HepG2 (cell line): Measurements from ENCODE around the gene LCTL. TPM values are rescaled to one million over a fixed set of nuclear protein-coding genes. Genes with fewer than 3 reads are reported as not detected.

Source experiments
- HNRNPLL ChIP-seq: fragments of 200-400 bp; formaldehyde crosslinking; IDR thresholded peaks from 2 replicates; pipeline ENCODE4 v1.6.1; 2017; ENCODE audit warnings: mild to moderate bottlenecking, low read depth, low read length; ENCODE audit not compliant: poor library complexity, severe bottlenecking
- MED8 ChIP-seq: sonication (generic); formaldehyde crosslinking; IDR thresholded peaks from 2 replicates; pipeline ENCODE4 v1.8.1; 2023; ENCODE audit warnings: mild to moderate bottlenecking, missing genetic modification reagents; ENCODE audit not compliant: insufficient replicate concordance
- ZMYM2 ChIP-seq: sonication (generic); formaldehyde crosslinking; IDR thresholded peaks from 2 replicates; pipeline ENCODE4 v1.8.0; 2022; ENCODE audit warnings: mild to moderate bottlenecking, missing genetic modification reagents
- polyA plus RNA-seq, 8 experiments: library from polyadenylated mRNA; depleted of rRNA in 3 of 8; stranded (reverse) in 7 of 8; unstranded in 1 of 8; fragments of >200 nt; fragmentation: Illumina TruSeq in 4 of 8; extraction: Trizol in 4 of 8; gene quantifications; 2 replicates each; pipeline versions ENCODE4 v1.2.1 to v1.2.3, GENCODE V29; 2011 to 2016; ENCODE audit warnings: low read depth in 4 of 8, missing spikeins in 1 of 8, mixed read lengths in 1 of 8; ENCODE audit not compliant: insufficient read depth in 1 of 8
- total RNA-seq, 5 experiments: library from RNA; depleted of rRNA; stranded (reverse); fragments of >200 nt; fragmentation: Illumina TruSeq; extraction: Trizol; gene quantifications; 2 replicates each; pipeline ENCODE4 v1.2.3, GENCODE V29; 2016; ENCODE audit warnings: low read depth in 1 of 5
- TF ChIP-seq, protein P1 (sequence below): sonication (generic); formaldehyde crosslinking; IDR thresholded peaks from 2 replicates; pipeline ENCODE4 v1.5.1; 2020; ENCODE audit warnings: mild to moderate bottlenecking, missing genetic modification reagents, moderate library complexity
- TF ChIP-seq, protein P2 (sequence below): sonication (generic); formaldehyde crosslinking; IDR thresholded peaks from 2 replicates; pipeline ENCODE4 v1.9.0; 2022; ENCODE audit warnings: missing genetic modification reagents, mild to moderate bottlenecking, borderline replicate concordance

LCTL gene
- total and polyA plus RNA-seq, 2 of the 13 experiments (the other 11 are each of a cell fraction or from before 2014, with no cell fraction given): 0.96 to 1.4 TPM

DNA sequence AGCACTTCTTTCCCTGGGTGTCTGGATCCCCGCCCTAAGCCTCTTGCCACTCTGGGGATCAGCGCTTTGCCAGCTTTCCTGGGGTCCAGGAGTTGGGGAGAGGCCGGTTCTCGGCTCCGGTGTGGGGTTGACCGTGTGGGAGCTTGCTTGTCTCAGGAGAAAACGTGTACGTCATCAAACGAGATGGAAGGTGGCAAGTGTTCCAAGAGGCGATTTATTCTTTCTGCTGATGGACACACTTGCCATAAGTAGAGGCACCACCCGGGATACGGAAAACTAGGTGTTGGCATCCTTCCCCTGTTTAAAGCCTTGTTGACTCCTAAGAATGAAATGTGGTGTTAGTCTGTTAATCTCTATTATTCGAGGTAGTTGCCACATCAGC, 60.4 kb downstream of the LCTL start (continued):
- TF ChIP-seq, protein P1, sequence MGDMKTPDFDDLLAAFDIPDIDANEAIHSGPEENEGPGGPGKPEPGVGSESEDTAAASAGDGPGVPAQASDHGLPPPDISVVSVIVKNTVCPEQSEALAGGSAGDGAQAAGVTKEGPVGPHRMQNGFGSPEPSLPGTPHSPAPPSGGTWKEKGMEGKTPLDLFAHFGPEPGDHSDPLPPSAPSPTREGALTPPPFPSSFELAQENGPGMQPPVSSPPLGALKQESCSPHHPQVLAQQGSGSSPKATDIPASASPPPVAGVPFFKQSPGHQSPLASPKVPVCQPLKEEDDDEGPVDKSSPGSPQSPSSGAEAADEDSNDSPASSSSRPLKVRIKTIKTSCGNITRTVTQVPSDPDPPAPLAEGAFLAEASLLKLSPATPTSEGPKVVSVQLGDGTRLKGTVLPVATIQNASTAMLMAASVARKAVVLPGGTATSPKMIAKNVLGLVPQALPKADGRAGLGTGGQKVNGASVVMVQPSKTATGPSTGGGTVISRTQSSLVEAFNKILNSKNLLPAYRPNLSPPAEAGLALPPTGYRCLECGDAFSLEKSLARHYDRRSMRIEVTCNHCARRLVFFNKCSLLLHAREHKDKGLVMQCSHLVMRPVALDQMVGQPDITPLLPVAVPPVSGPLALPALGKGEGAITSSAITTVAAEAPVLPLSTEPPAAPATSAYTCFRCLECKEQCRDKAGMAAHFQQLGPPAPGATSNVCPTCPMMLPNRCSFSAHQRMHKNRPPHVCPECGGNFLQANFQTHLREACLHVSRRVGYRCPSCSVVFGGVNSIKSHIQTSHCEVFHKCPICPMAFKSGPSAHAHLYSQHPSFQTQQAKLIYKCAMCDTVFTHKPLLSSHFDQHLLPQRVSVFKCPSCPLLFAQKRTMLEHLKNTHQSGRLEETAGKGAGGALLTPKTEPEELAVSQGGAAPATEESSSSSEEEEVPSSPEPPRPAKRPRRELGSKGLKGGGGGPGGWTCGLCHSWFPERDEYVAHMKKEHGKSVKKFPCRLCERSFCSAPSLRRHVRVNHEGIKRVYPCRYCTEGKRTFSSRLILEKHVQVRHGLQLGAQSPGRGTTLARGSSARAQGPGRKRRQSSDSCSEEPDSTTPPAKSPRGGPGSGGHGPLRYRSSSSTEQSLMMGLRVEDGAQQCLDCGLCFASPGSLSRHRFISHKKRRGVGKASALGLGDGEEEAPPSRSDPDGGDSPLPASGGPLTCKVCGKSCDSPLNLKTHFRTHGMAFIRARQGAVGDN (CRISPR knock-in tag): peak; percentile 14; the same call in 1 of the 2 replicates
- no peak for TF ChIP-seq ZMYM2 (CRISPR knock-in tag)
- TF ChIP-seq MED8: no peak
- peak; percentile 4 for TF ChIP-seq HNRNPLL
- TF ChIP-seq, protein P2, sequence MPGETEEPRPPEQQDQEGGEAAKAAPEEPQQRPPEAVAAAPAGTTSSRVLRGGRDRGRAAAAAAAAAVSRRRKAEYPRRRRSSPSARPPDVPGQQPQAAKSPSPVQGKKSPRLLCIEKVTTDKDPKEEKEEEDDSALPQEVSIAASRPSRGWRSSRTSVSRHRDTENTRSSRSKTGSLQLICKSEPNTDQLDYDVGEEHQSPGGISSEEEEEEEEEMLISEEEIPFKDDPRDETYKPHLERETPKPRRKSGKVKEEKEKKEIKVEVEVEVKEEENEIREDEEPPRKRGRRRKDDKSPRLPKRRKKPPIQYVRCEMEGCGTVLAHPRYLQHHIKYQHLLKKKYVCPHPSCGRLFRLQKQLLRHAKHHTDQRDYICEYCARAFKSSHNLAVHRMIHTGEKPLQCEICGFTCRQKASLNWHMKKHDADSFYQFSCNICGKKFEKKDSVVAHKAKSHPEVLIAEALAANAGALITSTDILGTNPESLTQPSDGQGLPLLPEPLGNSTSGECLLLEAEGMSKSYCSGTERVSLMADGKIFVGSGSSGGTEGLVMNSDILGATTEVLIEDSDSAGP: 0 out of 2 replicates have a peak, but pooled peaks have one; percentile 0
